Cerebellar nuclear complex (tissue), 1 donor: ENCODE measurements around the gene SORBS1.

Source experiments
- DNase-seq, 2 experiments: peaks; one replicate each; lab custom pipeline; 2025; lab: John Stamatoyannopoulos, UW

Gene SORBS1

DNA sequence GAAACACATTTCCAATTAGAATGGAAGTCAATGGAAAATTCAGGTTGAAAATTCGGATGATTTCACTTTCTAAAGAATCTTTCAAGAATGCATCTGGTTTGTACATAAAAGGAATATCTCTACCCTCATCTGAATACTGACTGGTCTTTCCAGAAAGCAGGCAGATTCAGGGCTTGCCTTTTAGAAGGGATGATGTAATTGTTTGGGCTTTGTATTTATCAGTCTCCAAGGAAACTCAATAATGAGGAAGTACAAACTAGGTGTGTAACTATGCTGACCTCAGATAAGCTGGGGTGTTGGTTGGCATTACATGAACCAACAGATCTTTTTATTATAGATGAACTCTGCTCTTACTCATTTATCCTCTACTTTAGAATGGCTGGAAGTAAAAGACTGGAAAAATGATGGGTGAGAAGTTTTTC, 294.5 kb downstream of the SORBS1 start:
- DNase-seq, result no peak

DNA sequence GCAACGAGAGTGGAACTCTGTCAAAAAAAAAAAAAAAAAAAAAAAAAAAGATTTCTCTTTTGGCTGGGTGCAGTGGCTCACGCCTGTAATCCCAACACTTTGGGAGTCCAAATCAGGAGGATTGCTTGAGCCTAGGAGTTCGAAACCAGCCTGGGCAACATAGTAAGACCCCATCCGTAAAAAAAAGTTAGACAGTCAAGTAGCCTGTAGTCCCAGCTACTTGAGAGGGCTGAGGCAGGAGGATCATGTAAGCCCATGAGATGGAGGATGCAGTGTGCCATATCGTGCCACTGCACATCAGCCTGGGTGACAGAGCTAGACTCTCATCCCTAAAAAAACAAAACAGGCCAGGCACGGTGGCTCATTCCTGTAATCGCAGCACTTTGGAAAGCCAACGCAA, 295.6 kb downstream of the SORBS1 start:
- DNase-seq, result no peak

DNA sequence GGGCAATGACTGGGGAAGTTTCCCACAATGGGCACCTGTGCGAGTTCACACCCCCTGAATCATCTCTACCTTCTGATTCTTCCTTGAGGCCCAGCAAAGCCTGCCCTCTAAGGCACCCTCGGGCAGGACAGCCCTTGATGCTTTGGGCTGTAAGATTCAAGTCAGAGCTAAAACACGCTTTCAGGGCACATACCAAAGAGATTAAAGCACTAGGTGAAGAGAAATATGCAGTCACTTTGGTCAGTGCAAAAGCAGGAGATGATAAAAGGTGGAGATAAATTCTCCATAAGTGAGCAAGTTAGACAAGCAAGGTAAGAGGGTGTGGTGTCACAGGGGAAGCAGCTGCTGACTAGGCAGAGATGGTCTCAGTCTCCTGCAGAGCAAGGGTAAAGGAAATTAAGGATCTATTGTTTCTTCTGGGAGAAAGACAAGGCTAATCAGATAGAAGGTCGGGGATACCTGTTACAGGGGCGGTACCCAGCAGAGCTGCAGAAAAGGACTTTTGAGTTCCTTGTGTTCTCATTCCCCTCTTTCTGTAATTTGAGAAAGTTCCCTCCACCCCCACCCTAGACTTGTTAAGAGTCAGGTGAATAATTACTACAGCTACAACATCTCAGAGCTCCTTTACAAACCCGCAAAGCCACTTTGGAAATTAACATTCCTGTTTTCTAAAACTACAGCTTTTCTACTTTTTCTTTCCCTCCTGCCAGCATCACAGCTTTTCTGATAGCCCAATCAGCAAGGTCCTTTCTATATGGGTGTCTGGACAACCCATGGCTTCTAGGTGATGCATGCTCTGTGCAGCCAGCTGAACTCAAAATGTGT, 296.7 kb downstream of the SORBS1 start:
- no peak for DNase-seq

DNA sequence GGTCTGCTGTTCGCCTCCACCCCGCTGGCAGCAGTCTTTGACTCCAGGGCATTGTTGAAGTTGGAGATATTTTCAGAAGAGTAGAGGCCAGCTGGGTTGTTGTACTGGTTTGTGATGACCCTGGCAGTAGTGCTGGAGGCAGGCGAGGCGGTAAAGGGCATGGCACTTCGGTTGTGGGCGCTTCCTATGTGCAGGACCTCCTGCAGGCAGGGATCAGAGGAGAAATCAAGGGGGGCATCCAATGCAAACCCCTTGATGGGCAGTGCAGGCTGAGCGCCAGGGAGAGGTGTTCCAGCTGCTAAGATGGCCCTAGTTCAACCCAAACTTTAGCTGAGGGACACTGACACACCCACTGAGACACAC, 297.3 kb downstream of the SORBS1 start:
- no peak for DNase-seq

DNA sequence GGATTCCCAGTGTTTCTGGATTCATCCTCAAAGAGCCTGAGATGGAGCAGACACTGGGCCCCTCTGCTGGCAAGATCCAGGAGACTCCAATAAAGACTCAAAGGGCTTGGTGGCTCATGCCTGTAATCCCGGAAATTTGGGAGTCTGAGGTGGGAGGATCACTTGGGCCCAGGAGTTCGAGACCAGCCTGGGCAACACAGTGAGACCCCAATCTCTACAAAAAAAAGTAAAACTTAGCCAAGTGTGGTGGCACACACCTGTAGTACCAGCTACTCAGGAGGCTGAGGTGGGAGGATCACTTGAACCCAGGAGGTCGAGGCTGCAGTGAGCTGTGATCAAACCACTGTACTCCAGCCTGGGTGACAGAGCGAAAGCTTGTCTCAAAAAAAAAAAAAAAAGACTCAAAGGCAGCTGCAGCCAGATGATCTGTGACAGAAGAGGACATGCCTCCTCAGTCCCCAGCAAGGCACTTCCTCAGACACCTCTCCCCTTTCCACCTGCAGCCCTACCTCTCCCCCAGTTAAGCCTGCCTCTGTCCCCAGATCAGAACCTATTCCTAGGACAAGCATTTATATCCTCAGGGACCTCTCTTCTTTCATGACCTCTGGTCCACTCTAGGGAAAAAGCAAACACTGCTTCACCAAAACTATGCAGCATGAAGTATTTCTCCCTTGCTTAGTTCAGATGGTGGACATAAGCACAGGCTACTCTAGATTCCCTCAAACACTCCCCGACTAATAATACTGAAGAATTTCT, 298.2 kb downstream of the SORBS1 start:
- DNase-seq, result no peak

DNA sequence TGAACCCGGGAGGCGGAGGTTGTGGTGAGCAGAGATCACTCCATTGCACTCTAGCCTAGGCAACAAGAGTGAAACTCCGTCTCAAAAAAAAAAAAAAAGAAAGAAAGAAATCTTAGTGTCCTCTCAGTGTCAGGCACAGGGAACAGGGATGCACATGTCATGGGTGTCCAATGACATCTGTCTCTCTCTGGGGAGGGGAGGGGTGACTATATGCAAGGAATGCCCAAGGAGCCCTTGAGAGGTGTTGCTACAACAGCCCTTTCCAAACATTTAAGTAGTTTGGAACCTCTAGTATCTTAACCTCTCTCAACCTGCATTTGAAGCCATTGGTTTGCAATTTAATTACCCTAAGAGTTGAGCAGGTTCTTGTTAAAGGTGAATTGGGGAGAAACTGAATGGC, 299.2 kb downstream of the SORBS1 start:
- DNase-seq, result no peak
